GM12874 (cell line): ENCODE results near the gene ACADSB.

Source experiments
- CTCF ChIP-seq: IDR thresholded peaks from 2 replicates; pipeline ENCODE4 v1.5.1; 2011; ENCODE audit warnings: low read depth, mild to moderate bottlenecking, control low read depth, low read length, moderate library complexity; ENCODE audit not compliant: insufficient read depth

The ACADSB gene

GRCh38 chr10:123087786-123088185 lies 79.0 kb downstream of the ACADSB start:
- no peak for TF ChIP-seq CTCF

GRCh38 chr10:123092635-123093414 lies 84.0 kb downstream of the ACADSB start:
- no peak for TF ChIP-seq CTCF

- no peak for TF ChIP-seq CTCF
Measured at GRCh38 chr10:123093489-123093888, 84.7 kb downstream of the ACADSB start.

- TF ChIP-seq CTCF = no peak
Measured at GRCh38 chr10:123096452-123096851, 87.6 kb downstream of the ACADSB start.

- no peak for TF ChIP-seq CTCF
Measured at GRCh38 chr10:123097039-123097438, 88.2 kb downstream of the ACADSB start.

GRCh38 chr10:123100030-123100762 lies 91.4 kb downstream of the ACADSB start:
- no peak for TF ChIP-seq CTCF

- TF ChIP-seq CTCF = no peak
Measured at GRCh38 chr10:123101872-123102271, 93.1 kb downstream of the ACADSB start.
